Neuronal stem cell (in vitro differentiated cells): ENCODE results near the gene GRIN3B.

Experiments used
- DNase-seq: peaks from one replicate; pipeline ENCODE4 v3.0.0-alpha.2; 2013; ENCODE audit warnings: low spot score
- H2AFZ ChIP-seq: one replicate; pipeline ENCODE4 v1.6.1; 2013; ENCODE audit warnings: mild to moderate bottlenecking, low read length, inconsistent platforms
- H2AK5ac ChIP-seq: 2 replicates; pipeline ENCODE4 v1.6.1; 2013; ENCODE audit warnings: low read depth, mild to moderate bottlenecking, inconsistent platforms, low read length, moderate library complexity, mixed read lengths
- H2BK120ac ChIP-seq: 2 replicates; pipeline ENCODE4 v1.6.1; 2013; ENCODE audit warnings: low read depth, mild to moderate bottlenecking, inconsistent platforms, low read length, moderate library complexity, mixed read lengths
- H2BK12ac ChIP-seq: one replicate; pipeline ENCODE4 v1.6.1; 2013; ENCODE audit warnings: low read length, inconsistent platforms
- H2BK15ac ChIP-seq: 2 replicates; pipeline ENCODE4 v1.6.1; 2013; ENCODE audit warnings: mild to moderate bottlenecking, low read length, inconsistent platforms, mixed read lengths
- H2BK5ac ChIP-seq: one replicate; pipeline ENCODE4 v1.6.1; 2013; ENCODE audit warnings: inconsistent platforms, mild to moderate bottlenecking, low read length, moderate library complexity
- H3K14ac ChIP-seq: one replicate; pipeline ENCODE4 v1.6.1; 2013; ENCODE audit warnings: low read length, inconsistent platforms
- H3K18ac ChIP-seq: 2 replicates; pipeline ENCODE4 v1.6.1; 2013; ENCODE audit warnings: low read length, inconsistent platforms
- H3K23ac ChIP-seq: 2 replicates; pipeline ENCODE4 v1.6.1; 2013; ENCODE audit warnings: low read depth, mild to moderate bottlenecking, mixed read lengths, low read length, inconsistent platforms; ENCODE audit not compliant: poor library complexity
- H3K27ac ChIP-seq: replicated peaks from 3 replicates; pipeline ENCODE4 v1.5.1; 2013; ENCODE audit warnings: low read length, inconsistent platforms
- H3K27me3 ChIP-seq, 3 experiments: 2 replicates each; pipeline ENCODE4 v1.6.1; 2013; ENCODE audit warnings: low read length in 3 of 3, mild to moderate bottlenecking in 2 of 3, inconsistent platforms in 1 of 3, low read depth in 1 of 3, mixed read lengths in 1 of 3, moderate library complexity in 1 of 3; ENCODE audit not compliant: control insufficient read depth in 3 of 3, insufficient read depth in 3 of 3
- H3K36me3 ChIP-seq, 2 donors: replicated peaks in 1 of 2; 2 replicates each; pipeline ENCODE4 v1.6.1; 2013; ENCODE audit warnings: low read length in 2 of 2; ENCODE audit not compliant: control insufficient read depth in 2 of 2, insufficient read depth in 2 of 2
- H3K4ac ChIP-seq: 2 replicates; pipeline ENCODE4 v1.6.1; 2013; ENCODE audit warnings: inconsistent platforms, mild to moderate bottlenecking, low read length, moderate library complexity
- H3K4me1 ChIP-seq, 2 donors: 1 replicate in 1 of 2; 2 replicates in 1 of 2; pipeline ENCODE4 v1.6.1; 2013; ENCODE audit warnings: low read length in 2 of 2, low read depth in 1 of 2; ENCODE audit not compliant: control insufficient read depth in 2 of 2, insufficient read depth in 1 of 2
- H3K4me2 ChIP-seq: one replicate; pipeline ENCODE4 v1.6.1; 2013; ENCODE audit warnings: mild to moderate bottlenecking, low read length, inconsistent platforms; ENCODE audit not compliant: insufficient read depth, poor library complexity, severe bottlenecking
- H3K4me3 ChIP-seq, 2 donors: 2 replicates each; pipeline ENCODE4 v1.5.1; 2013; ENCODE audit warnings: low read length in 2 of 2, mild to moderate bottlenecking in 2 of 2, inconsistent platforms in 1 of 2, moderate library complexity in 1 of 2
- H3K79me1 ChIP-seq: one replicate; pipeline ENCODE4 v1.6.1; 2013; ENCODE audit warnings: low read depth, mild to moderate bottlenecking, inconsistent platforms, low read length, moderate library complexity
- H3K9ac ChIP-seq: one replicate; pipeline ENCODE4 v1.6.1; 2013; ENCODE audit warnings: mild to moderate bottlenecking, low read depth, low read length, inconsistent platforms; ENCODE audit not compliant: poor library complexity
- H3K9me3 ChIP-seq, 2 donors: replicated peaks in 1 of 2; 2 replicates each; pipeline versions ENCODE3 to v1.6.1; 2013; ENCODE audit warnings: low read length in 2 of 2, mild to moderate bottlenecking in 2 of 2, inconsistent platforms in 1 of 2, low read depth in 1 of 2, mixed read lengths in 1 of 2, moderate library complexity in 1 of 2; ENCODE audit not compliant: control insufficient read depth in 2 of 2, insufficient read depth in 1 of 2
- H4K8ac ChIP-seq: one replicate; pipeline ENCODE4 v1.6.1; 2013; ENCODE audit warnings: low read depth, mild to moderate bottlenecking, inconsistent platforms, low read length, moderate library complexity
- H4K91ac ChIP-seq: one replicate; pipeline ENCODE4 v1.6.1; 2013; ENCODE audit warnings: low read length, low read depth, mild to moderate bottlenecking, inconsistent platforms; ENCODE audit not compliant: poor library complexity
- WGBS, 2 donors: extraction: QIAGEN DNeasy Blood & Tissue Kit; methylation state at CpG; one replicate each; pipeline ENCODE4 v1.1.7; 2013; ENCODE audit warnings: missing lambda C conversion rate in 2 of 2, mixed read lengths in 1 of 2; ENCODE audit not compliant: insufficient read length in 2 of 2, insufficient replicate concordance in 1 of 2; ENCODE audit errors: extremely low coverage in 2 of 2; 5-methylcytosine and 5-hydroxymethylcytosine counted together

GRIN3B gene

GRCh38 chr19:1050989-1051788 is 51.0 kb downstream of the GRIN3B start:
- H3K9ac ChIP-seq: peak overlapping the region; percentile 74
- H3K27ac ChIP-seq: no peak overlapping the region
- H3K23ac ChIP-seq: peak overlapping the region; percentile 8
- peak overlapping the region; percentile 71 for H3K14ac ChIP-seq
- no peak overlapping the region for H3K4me2 ChIP-seq
- DNase-seq: no peak
- peak overlapping the region; percentile 20 for H2AK5ac ChIP-seq
- no peak overlapping the region for H2BK15ac ChIP-seq
- no peak overlapping the region for H4K91ac ChIP-seq
- H2AFZ ChIP-seq: no peak overlapping the region
- H3K4me1 ChIP-seq: peaks cover 0 to 2% of the 10 kb centered on the region in 2 donors
- no peak overlapping the region for H3K4ac ChIP-seq
- no peaks in the 10 kb centered on the region for H3K27me3 ChIP-seq
- H2BK5ac ChIP-seq: no peak overlapping the region
- no peak overlapping the region for H2BK12ac ChIP-seq
- H2BK120ac ChIP-seq: no peak overlapping the region
- no CpG with 5 or more reads among the region's 31 CpGs for WGBS, 2 donors
- H4K8ac ChIP-seq: peak overlapping the region; percentile 82
- peak overlapping the region; percentile 28 for H3K18ac ChIP-seq
- H3K9me3 ChIP-seq: peaks cover 0 to 10% of the 10 kb centered on the region in 2 donors
- H3K36me3 ChIP-seq: no peaks in the 10 kb centered on the region
- peaks cover 2% of the 10 kb centered on the region for H3K79me1 ChIP-seq
- H3K4me3 ChIP-seq: peak overlapping the region in 1 of 2 donors; percentile 44

GRCh38 chr19:1051791-1052190 is 51.6 kb downstream of the GRIN3B start:
- no peak overlapping the region for H3K14ac ChIP-seq
- no peak overlapping the region for H2AK5ac ChIP-seq
- H4K8ac ChIP-seq: no peak overlapping the region
- H3K9me3 ChIP-seq: peaks cover 0 to 16% of the 10 kb centered on the region in 2 donors
- H4K91ac ChIP-seq: no peak overlapping the region
- peaks cover 0 to 2% of the 10 kb centered on the region in 2 donors for H3K36me3 ChIP-seq
- H2AFZ ChIP-seq: no peak overlapping the region
- no peak overlapping the region for H3K4me3 ChIP-seq
- no peak overlapping the region for H3K23ac ChIP-seq
- no peak overlapping the region for H2BK5ac ChIP-seq
- DNase-seq: no peak
- WGBS, 2 donors: no CpG with 5 or more reads among the region's 17 CpGs
- no peak overlapping the region for H2BK120ac ChIP-seq
- H3K79me1 ChIP-seq: peaks cover under 1% of the 10 kb centered on the region
- H3K18ac ChIP-seq: no peak overlapping the region
- H3K27me3 ChIP-seq: no peaks in the 10 kb centered on the region
- H2BK15ac ChIP-seq: no peak overlapping the region
- H2BK12ac ChIP-seq: peak overlapping the region; percentile 22
- H3K9ac ChIP-seq: no peak overlapping the region
- H3K4ac ChIP-seq: no peak overlapping the region
- H3K27ac ChIP-seq: no peak overlapping the region
- H3K4me1 ChIP-seq: peaks cover 0 to 2% of the 10 kb centered on the region in 2 donors
- H3K4me2 ChIP-seq: no peak overlapping the region

- Histone ChIP-seq H2BK12ac (no peak overlapping the region), H2AFZ (no peak overlapping the region)
- WGBS, 2 donors: no CpG with 5 or more reads among the region's 5 CpGs
These were observed 52.2 kb downstream of the GRIN3B start for GRCh38 chr19:1052349-1052975.

More at GRCh38 chr19:1052349-1052975, 52.2 kb downstream of the GRIN3B start:
- H4K91ac ChIP-seq: no peak overlapping the region
- H2BK15ac ChIP-seq: no peak overlapping the region
- H4K8ac ChIP-seq: no peak overlapping the region
- H3K27ac ChIP-seq: no peak overlapping the region
- H2AK5ac ChIP-seq: no peak overlapping the region
- H3K9me3 ChIP-seq: peaks cover 0 to 22% of the 10 kb centered on the region in 2 donors
- H3K4me2 ChIP-seq: no peak overlapping the region
- H3K23ac ChIP-seq: no peak overlapping the region
- H3K9ac ChIP-seq: no peak overlapping the region
- no peak overlapping the region for H2BK120ac ChIP-seq
- H3K4me1 ChIP-seq: peaks cover 0 to 2% of the 10 kb centered on the region in 2 donors
- no peak overlapping the region for H3K4me3 ChIP-seq
- DNase-seq: no peak
- no peak overlapping the region for H3K4ac ChIP-seq
- no peaks in the 10 kb centered on the region for H3K27me3 ChIP-seq
- no peaks in the 10 kb centered on the region for H3K79me1 ChIP-seq
- peaks cover 0 to 2% of the 10 kb centered on the region in 2 donors for H3K36me3 ChIP-seq
- no peak overlapping the region for H3K14ac ChIP-seq
- no peak overlapping the region for H2BK5ac ChIP-seq
- H3K18ac ChIP-seq: no peak overlapping the region
